NOMO-1 treated with DMSO at 0.1 percent for 48 hours (cell line): ENCODE data around the gene ETS1.

Experiments used
- DNase-seq: peaks from one replicate; lab custom pipeline; 2025; ENCODE audit not compliant: unreplicated experiment; lab: John Stamatoyannopoulos, UW

Gene ETS1

GRCh38 chr11:128572965-128573364 is 14.4 kb downstream of the ETS1 start:
- DNase-seq = no peak

DNA sequence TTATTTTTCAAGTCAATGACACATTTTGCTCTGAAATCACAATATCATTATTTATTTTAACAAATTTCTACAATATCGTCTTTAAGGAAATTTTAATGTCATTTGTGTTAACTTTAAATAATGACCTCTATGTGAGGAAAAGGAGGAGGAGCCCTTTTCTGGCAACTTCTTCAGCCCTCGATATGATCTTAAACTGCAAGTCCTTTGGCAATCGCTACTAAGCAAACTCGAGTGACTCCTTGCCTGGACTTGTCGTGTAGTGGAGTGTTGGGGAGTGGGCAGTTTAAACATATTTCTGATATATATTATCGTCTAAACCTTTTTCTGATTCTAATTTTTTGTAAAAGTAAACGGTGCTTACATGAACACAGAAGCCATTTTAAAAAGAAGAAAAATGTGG is 16.7 kb downstream of the ETS1 start:
- no peak for DNase-seq

- no peak for DNase-seq
Observed at GRCh38 chr11:128569291-128569690, 18.1 kb downstream of the ETS1 start.

GRCh38 chr11:128568166-128568778 is 19.1 kb downstream of the ETS1 start:
- DNase-seq = no peak

DNA sequence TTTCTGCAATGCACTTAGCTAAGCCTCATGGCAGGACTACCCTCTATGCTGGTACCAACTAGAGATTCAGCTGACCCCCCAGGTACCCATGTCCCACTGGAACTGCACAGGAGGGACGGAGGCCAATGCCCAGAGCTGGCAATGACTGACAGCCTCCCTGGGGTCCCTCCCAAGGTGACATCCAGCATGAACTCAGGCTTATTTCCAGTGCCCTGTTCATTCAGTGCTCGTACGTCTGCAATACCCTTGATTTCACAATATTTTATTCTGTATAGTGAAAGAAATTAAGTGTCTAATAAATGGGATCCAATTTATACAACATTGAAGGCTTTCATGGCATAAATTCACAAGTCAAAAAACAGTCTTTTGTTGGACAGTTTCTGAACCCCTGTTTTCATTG is 20.2 kb downstream of the ETS1 start:
- no peak for DNase-seq

DNA sequence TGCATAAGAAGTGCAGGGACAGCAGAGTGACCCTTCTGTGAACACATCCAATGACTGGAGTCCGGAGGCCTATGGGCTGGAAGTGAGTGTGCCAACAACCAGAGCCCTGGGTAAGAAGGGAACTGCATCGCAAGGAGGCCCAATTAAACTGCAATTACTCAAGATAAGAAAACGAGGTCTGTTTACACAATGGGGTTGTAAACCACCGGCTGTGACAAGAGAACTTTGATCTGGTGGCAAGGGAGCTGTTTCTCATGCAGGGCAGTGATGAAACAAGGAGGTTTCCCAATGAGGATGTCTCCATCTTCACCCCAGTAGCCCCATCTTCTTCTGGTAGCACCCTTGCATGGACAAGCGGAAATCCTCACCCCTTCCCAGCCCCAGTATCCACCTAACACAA is 21.5 kb downstream of the ETS1 start:
- peak; percentile 97 for DNase-seq

- no peak for DNase-seq
Observed at GRCh38 chr11:128564642-128565245, 22.6 kb downstream of the ETS1 start.

DNA sequence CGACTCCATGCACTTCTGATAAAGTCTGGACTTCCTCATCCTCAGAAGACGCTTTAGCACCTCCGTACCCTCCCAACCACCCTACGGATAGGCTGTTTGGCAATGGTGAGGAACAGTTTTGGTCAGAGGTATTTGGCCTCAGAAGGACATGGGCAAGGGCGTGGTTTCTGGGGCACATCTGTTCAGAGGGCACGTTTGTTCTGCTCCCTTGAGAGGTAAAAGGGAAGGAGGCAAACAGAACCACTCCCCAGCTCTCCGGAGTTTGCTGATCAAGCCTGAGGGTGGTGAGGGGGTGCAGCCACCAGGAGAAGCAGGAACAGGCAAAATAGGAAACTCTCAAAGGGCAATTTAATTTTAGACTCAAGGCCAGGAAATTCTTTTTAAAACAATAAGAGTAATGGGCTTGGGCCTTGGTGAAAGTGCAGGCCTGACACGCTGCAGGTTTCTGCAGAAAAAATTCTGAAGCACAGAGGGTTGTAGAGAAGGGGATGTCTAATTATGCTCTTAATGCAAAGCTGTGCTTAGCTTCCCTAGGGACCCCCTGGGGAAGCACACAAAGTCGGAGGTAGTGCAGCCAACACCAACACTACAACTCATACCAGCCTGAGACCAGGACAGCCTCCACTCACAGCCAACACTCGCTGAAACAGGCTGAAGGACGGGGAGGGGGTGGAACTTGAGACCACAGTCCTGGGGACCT is 23.3 kb downstream of the ETS1 start:
- DNase-seq = peak; percentile 61

DNA sequence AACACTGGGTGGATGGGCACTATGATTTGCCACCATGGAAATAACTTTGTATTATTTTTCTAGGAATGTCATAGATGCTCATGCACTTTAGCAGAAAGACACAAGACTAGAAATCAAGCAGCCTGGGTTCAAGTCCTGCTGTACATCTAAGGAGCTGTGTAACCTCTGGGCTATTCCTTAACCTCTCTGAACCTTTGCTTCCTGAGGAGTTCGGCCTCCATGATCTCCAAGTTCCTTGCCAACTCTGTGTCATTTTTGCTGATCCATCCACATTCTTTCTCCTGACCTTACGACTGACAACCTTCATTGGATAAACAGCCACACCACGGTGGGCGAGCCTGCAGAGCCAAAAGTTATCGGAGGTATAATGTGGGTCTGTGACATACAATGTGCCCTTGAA is 24.1 kb downstream of the ETS1 start:
- DNase-seq = no peak

- no peak for DNase-seq
Observed at GRCh38 chr11:128559496-128560103, 27.8 kb downstream of the ETS1 start.

GRCh38 chr11:128555606-128556005 is 31.8 kb downstream of the ETS1 start:
- DNase-seq = no peak

GRCh38 chr11:128553662-128554362 is 33.5 kb downstream of the ETS1 start:
- DNase-seq = no peak

GRCh38 chr11:128552783-128553661 is 34.3 kb downstream of the ETS1 start:
- peak; percentile 98 for DNase-seq

DNA sequence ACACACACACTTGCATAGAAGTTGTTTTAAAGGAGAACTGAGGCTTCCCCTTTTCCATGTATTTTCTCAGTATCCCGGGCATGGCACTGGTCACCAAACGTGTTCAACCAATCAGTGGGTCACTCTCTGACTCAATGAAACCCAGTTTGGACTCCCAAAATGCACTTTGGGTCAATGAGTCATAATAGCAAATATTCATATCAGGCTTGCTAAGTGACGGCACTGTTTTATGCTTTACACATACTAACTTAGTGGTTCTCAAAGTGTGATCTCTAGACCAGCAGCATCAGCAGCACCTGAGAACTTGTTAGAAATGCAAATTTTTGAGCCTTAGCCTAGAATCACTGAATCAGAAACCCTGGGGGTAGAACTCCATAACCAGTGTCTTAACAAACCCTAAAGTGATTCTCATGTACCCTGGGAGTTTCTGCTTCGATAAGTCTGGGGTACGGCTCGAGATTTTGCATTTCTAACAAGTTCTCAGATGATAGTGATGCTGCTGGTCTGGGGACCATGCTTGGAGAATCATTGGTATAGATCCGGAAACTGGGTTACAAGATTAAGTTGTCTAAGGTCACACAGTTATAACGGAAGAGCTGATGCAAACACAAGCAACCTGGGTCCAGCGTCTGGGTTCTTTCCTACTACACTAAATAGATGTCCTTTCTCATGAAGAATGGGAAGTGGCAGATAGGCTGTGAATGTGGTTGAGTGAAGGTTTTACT is 35.6 kb downstream of the ETS1 start:
- DNase-seq = no peak

DNA sequence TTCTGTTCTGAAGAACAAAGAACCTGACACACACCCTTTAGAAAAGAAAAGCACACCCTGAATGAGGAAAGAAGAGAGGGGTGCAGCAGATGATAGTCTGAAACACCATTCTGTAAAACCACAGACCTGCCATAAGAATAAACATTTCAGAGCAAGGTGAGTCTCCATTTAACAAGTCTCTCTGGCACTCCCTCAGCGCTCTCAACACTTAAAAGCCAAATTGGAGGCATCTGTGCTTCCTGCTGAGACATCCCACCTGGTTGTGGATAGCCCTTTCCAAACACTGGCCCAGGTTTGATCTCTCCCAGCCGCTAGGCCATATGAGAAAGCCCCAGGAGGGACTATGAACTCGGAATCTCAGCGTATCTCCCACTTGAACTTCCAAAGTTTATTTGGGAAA is 36.3 kb downstream of the ETS1 start:
- no peak for DNase-seq

GRCh38 chr11:128550261-128550821 is 37.0 kb downstream of the ETS1 start:
- DNase-seq = no peak

- DNase-seq = no peak
Observed at GRCh38 chr11:128549256-128549944, 38.0 kb downstream of the ETS1 start.

DNA sequence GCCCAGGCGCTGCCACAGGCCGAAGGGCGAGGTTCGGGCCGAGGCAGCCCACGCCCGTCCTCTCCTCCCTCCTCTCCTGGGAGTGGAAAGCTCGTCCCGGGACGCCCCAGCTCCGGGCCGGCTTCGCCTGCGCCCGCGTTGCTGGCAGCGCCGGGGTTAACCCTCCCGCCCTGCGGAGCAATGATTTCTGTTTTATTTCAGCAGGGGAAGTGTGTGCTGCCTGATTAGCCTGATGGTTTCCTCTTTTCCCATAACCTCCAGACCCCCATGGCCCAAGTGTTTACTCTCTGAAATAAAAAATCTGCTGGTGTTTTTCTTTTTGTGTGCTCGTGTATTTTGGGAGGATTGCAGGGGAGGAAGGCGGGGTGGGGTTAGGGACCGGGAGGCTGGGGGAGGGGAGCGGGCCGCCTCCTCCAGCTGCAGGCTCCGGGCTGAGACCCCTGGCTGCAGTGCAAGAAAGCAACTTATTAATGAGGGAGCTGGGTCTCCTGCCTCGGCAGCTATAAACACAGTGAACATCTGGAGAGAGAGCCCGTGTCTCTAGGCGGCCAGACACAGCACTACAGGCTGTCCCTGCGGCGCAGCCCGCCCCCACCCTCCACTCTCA is 38.6 kb downstream of the ETS1 start:
- DNase-seq = peak; percentile 52
